ELF-1 (cell line): ENCODE results near the gene FARS2.

Experiments
- DNase-seq: peaks from one replicate; pipeline ENCODE4 v3.0.0-alpha.2; 2016; ENCODE audit warnings: low read depth, low spot score

FARS2 gene

DNA sequence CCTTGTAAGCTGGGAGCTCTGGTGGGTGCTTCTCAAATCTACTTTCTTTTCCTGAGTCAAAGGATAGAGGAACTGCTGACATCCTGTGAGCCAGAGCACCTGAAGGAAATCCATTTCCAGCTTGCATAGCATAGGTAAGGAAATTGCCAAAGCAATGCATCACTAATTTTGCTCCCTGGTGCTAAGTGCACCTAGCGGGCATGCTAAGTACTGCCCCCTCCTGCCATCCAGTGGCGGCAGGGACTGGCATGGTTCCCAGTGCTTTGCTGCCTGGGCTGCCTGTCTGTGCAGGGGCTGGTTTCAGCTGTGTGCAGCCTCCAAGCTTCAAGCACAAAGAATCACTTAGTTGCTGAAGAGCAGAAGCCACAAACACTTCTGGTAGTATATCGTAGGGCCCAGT lies 63.9 kb downstream of the FARS2 start:
- DNase-seq: no peak

GRCh38 chr6:5326022-5326641 lies 64.8 kb downstream of the FARS2 start:
- no peak for DNase-seq

- no peak for DNase-seq
Measured at GRCh38 chr6:5328800-5329199, 67.5 kb downstream of the FARS2 start.

- no peak for DNase-seq
Measured at GRCh38 chr6:5331845-5332442, 70.6 kb downstream of the FARS2 start.

- no peak for DNase-seq
Measured at GRCh38 chr6:5333658-5334057, 72.3 kb downstream of the FARS2 start.

DNA sequence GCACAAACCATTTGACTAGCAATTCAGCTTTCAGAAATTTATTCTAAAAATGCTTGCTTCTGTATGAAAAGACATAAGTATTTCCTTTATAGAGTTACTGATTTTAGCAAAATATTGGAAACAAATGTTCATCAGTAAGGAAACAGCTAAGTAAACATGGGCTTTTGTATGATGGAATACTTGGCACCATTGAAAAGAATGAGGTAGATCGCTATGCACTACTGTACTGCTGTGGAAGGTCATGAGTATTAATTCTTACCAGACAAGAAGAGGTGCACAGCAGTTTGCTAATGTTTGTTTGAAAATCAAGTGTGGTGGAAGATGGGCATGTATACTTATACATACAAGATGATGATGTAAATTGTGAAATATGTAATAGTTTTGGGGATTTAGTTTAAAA lies 73.0 kb downstream of the FARS2 start:
- no peak for DNase-seq

GRCh38 chr6:5335020-5335419 lies 73.7 kb downstream of the FARS2 start:
- DNase-seq: no peak

DNA sequence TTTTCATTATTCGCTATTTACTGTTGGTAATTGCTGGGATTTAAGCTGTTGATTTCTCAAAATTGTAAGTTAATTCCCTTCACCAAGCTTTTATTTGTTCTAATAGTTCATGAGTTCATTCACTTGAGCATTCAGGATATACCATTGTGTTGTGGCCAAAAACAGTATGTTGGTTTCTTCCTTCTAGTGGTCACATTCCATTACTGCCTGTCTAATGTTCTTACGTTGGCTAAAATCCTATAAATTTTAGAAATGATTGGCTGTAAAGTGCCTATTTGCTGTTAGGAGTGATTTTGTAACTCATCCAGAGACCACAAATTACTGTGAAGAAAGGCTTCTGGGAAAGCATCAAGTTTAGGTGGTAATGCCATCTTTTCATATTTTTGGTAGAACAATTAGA lies 76.3 kb downstream of the FARS2 start:
- no peak for DNase-seq

GRCh38 chr6:5338177-5338960 lies 77.1 kb downstream of the FARS2 start:
- DNase-seq: no peak

- DNase-seq: no peak
Measured at GRCh38 chr6:5339786-5340185, 78.5 kb downstream of the FARS2 start.

GRCh38 chr6:5341845-5342244 lies 80.5 kb downstream of the FARS2 start:
- DNase-seq: no peak

DNA sequence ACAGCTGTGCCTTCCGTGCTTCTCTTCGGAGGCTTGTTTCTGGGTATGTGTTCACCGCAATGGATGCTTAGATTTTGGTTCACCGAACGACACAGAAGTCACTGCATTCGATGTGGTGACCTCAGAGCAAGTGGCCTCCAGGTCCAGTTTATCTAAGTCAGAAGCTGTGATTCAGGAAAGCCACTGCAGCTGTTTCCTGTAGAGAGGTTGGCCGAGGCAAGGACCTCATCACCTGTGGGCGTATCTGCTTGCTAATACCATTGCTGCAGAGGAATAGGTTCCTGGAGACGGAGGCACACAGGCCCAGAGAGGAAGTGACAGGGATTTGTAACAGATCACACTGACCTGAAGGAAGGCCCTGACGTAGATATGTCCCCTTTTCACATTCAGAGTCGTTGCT lies 82.7 kb downstream of the FARS2 start:
- no peak for DNase-seq

- DNase-seq: no peak
Measured at GRCh38 chr6:5345324-5345723, 84.0 kb downstream of the FARS2 start.

GRCh38 chr6:5351552-5352210 lies 90.4 kb downstream of the FARS2 start:
- DNase-seq: no peak

DNA sequence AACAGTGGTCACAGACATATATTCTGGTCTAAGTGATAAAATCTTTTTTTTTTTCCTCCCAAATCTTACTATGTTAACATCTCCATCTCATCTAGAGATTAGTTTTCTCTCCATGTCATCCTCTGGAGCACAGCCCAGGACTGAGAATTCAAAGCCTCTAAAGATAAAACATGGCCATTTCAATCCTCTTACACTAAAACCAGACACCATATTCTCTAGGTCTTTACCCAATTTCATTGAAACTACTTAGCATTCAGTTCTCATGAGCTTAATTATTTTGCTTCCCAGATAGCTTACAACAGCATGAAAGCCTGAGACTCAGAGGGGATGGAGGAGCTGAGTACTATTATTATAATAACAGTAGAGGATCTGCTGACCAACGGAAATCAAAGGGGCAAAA lies 92.7 kb downstream of the FARS2 start:
- DNase-seq: no peak

DNA sequence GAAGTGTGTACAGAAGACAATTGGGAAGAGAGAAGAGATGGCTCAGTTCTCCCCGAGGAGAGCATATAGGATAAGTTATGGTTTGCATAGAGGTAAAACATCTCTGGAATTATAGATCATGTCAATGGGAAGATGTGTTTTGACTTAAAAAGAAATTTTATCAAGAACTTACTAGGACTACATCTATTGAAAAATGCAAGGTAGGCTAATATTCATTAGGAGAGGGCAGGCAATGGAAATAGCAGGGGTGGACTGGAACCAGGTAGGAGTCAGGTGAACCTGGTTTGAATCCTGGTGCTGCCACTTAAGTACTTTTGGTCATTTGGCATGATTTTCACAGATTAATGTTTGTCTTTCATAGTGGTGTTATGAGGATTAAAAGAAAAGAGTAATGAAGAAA lies 96.2 kb downstream of the FARS2 start:
- no peak for DNase-seq

DNA sequence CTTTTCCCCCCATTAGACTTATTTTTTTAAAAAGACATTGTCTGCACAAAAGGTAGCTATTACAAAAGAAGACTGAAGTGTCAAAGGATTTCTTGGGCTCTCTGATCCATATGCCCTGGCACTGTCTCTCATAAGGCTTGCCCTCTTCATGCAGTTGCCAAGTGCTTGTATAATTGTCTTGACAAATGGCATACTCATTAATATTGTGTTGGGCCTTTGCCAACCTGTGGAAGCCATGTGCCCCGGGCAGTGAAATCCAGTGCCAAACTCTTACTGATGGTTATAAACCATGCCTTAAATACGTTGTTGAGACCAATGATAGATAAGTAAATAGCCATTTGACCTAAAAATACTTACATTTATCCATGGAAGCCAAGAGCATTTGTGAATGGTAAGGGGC lies 98.1 kb downstream of the FARS2 start:
- DNase-seq: no peak

DNA sequence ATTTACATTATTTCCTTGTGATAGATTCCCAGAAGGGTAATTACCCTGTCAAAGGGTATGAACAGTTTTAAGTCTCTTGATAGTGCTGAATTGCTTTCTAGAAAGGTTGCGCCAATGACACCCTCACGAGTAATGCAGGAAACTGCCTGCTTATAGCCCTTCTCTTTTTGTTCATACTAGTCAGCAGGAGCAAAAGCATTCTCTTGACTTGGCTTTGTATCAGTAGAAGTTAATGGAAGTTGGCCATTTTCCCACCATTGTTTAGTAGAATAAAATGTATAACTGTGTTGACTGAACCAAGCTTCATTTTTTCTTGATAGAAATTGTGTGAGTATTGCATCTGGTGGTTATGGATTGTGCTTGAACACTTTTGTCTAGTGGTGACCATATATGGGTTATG lies 100.1 kb downstream of the FARS2 start:
- no peak for DNase-seq

- DNase-seq: no peak
Measured at GRCh38 chr6:5365436-5366195, 104.3 kb downstream of the FARS2 start.

- no peak for DNase-seq
Measured at GRCh38 chr6:5366941-5367340, 105.6 kb downstream of the FARS2 start.

DNA sequence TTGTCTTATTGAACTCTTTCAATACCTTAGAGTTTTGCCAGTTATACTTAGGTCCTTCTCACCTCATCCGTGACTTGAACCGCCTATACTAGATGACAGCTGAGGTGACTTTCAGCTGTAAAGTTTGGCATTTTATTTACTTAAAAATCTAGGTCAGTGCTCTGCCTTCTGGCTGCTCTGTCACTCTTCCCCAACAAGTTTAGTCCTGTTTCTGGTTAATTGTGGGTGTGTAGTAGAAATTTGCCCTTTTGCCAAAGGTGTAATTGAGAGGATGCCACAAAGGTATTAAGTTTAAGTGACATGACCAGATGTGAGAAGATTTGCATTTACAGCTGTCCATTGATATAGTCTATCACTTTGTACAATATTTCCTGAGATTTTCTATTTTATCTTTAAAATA lies 106.2 kb downstream of the FARS2 start:
- no peak for DNase-seq

DNA sequence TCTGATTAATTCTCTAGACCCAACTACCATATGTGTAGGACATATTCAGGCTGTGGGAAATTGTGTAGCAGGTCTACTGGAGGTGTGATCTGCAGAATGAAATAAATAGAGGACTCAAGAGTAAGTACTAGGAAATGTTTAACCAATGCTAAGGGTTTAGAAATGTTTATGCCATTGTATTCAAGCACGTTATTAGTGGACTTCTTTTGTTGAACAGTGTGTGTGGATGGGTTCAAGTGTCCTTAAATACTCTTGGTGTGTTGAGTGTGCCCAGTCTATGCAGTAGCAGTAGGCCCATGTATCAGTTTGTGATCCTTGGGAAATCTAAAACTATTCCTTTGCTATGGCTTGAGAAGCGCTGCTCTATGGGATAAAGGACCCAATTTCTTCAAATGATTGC lies 112.1 kb downstream of the FARS2 start:
- DNase-seq: no peak
